Lower lobe of right lung (tissue), 2 donors: ENCODE results near the gene FAM216A. TPM values are rescaled to one million over a fixed set of nuclear protein-coding genes. Genes with fewer than 3 reads are reported as not detected.
"Not testable (repeated sequence)": the region's sequence is repeated elsewhere in the genome, so short reads cannot be mapped to it uniquely, and the experiment has no call there.

ENCODE experiments used
- ATAC-seq, 2 donors: fragments of 200-7000 bp; cut with Tn5 transposase; one replicate each; pipeline ENCODE4 v1.9.1; 2020 to 2022; ENCODE audit warnings: mild to moderate bottlenecking in 2 of 2, moderate library complexity in 2 of 2
- DNase-seq: peaks from one replicate; pipeline ENCODE4 v3.0.0-alpha.2; 2020
- H3K27ac ChIP-seq: fragments of 200-600 bp; one replicate; pipeline ENCODE4 v1.8.0; 2022
- H3K27me3 ChIP-seq: fragments of 200-600 bp; one replicate; pipeline ENCODE4 v1.8.0; 2022; ENCODE audit warnings: low read depth
- H3K36me3 ChIP-seq: fragments of 200-600 bp; one replicate; pipeline ENCODE4 v1.8.0; 2022; ENCODE audit warnings: mild to moderate bottlenecking
- H3K4me1 ChIP-seq: fragments of 200-600 bp; one replicate; pipeline ENCODE4 v1.8.0; 2022
- H3K4me3 ChIP-seq: fragments of 200-600 bp; one replicate; pipeline ENCODE4 v1.8.0; 2022; ENCODE audit warnings: mild to moderate bottlenecking
- H3K9me3 ChIP-seq: fragments of 200-600 bp; one replicate; pipeline ENCODE4 v1.8.0; 2022
- CTCF ChIP-seq: fragments of 200-600 bp; IDR thresholded peaks from one replicate; pipeline ENCODE4 v1.8.0; 2022; ENCODE audit warnings: antibody characterized with exemption, mild to moderate bottlenecking
- intact Hi-C: fragments of 100-400 bp; cut with DNase I; formaldehyde crosslinking; loops from one replicate; pipeline ENCODE4 v1.11.0; 2022
- total RNA-seq: library from RNA; stranded (reverse); fragmentation: NEBNext Ultra II Directional; extraction: Animal tissue kit (Norgen Biotek cat#: 25700); gene quantifications from one replicate; pipeline ENCODE4 v1.2.1, GENCODE V29; 2021
- donor health status: DM: no; HTN: yes; CAD: no; lungs with severe emphysema.

Gene FAM216A
- total RNA-seq, 1 donor from 2014 or later: 3.0 TPM

GRCh38 chr12:110516995-110517394 is 48.4 kb downstream of the FAM216A start:
- no peak for TF ChIP-seq CTCF
- Histone ChIP-seq H3K36me3 (no peaks in the 10 kb centered on the region), H3K9me3 (no peaks in the 10 kb centered on the region), H3K4me1 (no peaks in the 10 kb centered on the region), H3K27me3 (no peaks in the 10 kb centered on the region), H3K27ac (no peak overlapping the region), H3K4me3 (no peak overlapping the region)
- DNase-seq (no peak), ATAC-seq (no peak)
- intact Hi-C loops: no loop called here

DNA sequence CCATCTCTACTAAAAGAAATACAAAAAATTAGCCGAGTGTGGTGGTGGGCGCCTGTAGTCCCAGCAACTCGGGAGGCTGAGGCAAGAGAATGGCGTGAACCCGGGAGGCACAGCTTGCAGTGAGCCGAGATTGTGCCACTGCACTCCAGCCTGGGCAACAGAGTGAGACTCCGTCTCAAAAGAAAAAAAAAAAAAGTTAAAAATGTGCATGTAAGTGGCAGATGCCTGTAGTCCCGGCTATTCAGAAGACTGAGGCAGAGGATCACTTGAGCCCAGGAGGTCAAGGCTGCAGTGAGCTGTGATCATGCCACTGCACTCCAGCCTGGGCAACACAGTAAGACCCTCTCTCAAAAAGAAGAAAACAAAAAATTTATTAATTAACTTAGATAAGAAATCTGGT is 49.4 kb downstream of the FAM216A start:
- H3K36me3 ChIP-seq, H3K4me1 ChIP-seq, H3K27me3 ChIP-seq, intact Hi-C loops, H3K9me3 ChIP-seq, DNase-seq, H3K4me3 ChIP-seq, H3K27ac ChIP-seq, ATAC-seq: not testable (repeated sequence)

- H3K4me3 ChIP-seq, H3K27me3 ChIP-seq, DNase-seq, H3K4me1 ChIP-seq, ATAC-seq, H3K36me3 ChIP-seq, H3K9me3 ChIP-seq, intact Hi-C loops, H3K27ac ChIP-seq: not testable (repeated sequence)
These were observed 52.4 kb downstream of the FAM216A start for GRCh38 chr12:110520876-110521712.

DNA sequence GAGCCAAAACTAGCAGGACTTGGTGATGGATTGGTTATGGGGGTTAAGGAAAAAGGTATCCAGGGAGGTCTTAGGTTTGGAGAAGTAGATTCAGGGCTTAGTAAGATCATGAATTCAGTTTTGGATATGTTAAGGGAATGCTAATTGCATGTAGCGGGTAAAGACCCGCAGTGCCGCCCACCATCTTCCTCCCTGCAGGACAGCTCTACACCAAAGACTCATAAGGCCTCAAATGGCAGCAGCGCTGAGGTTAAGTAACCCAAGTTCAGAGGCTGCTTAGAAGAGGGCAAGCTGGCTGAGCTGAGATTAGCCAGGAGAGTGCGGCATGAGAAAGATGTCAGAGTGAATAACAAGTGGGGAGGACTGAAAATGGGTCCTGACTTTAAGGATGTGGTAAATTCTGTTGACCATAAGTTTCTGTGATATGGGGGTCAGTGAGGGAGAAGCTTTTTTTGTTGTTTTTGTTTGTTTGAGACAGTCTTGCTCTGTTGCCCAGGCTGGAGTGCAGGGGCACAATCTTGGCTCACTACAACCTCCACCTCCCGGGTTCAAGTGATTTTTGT is 59.7 kb downstream of the FAM216A start:
- no peaks in the 10 kb centered on the region for H3K9me3 ChIP-seq
- no peaks in the 10 kb centered on the region for H3K27me3 ChIP-seq
- intact Hi-C loops: no loop called here
- H3K4me3 ChIP-seq: no peak overlapping the region
- TF ChIP-seq CTCF: no peak
- ATAC-seq: no peak
- DNase-seq: no peak
- H3K36me3 ChIP-seq: peaks cover 9% of the 10 kb centered on the region
- H3K4me1 ChIP-seq: peaks cover 6% of the 10 kb centered on the region
- no peak overlapping the region for H3K27ac ChIP-seq

DNA sequence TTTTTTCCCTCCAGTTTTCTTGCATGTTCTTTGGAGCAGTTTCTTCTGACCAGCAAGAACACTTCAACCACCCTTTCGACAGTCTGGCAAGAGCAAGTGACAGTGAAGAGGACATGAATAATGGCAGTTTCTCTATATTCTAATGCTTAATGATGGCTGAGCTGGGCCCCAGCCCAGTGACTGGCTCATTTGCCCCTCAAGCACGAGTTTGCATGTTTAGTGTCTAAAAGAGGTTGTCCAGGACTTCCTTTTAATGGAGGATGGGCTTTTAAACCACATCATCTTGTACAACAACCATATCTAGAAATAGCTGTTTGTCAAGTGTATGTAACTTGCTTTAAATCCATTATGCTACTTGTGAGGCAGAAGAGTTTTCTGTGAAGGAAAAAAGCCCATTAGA is 61.9 kb downstream of the FAM216A start:
- DNase-seq (no peak), ATAC-seq (no peak)
- H3K36me3 ChIP-seq: peaks cover 19% of the 10 kb centered on the region
- H3K9me3 ChIP-seq: no peaks in the 10 kb centered on the region
- no peak overlapping the region for H3K27ac ChIP-seq
- intact Hi-C loops: no loop called here
- TF ChIP-seq CTCF: no peak
- peaks cover 6% of the 10 kb centered on the region for H3K4me1 ChIP-seq
- no peaks in the 10 kb centered on the region for H3K27me3 ChIP-seq
- H3K4me3 ChIP-seq: no peak overlapping the region

GRCh38 chr12:110531741-110532333 is 63.2 kb downstream of the FAM216A start:
- TF ChIP-seq CTCF: no peak
- ATAC-seq (no peak), DNase-seq (no peak)
- Histone ChIP-seq H3K36me3 (peaks cover 32% of the 10 kb centered on the region), H3K4me3 (no peak overlapping the region), H3K4me1 (peaks cover 6% of the 10 kb centered on the region), H3K27me3 (no peaks in the 10 kb centered on the region), H3K9me3 (no peaks in the 10 kb centered on the region), H3K27ac (no peak overlapping the region)
- intact Hi-C loops: no loop called here
